Parathyroid adenoma (tissue), 2 donors: ENCODE data around the gene RDH12.
A peak's percentile ranks its signal among the peaks of the same experiment; 100 is the strongest.

Experiments used
- H2AFZ ChIP-seq: fragments of 300-600 bp; sonication (generic); one replicate; pipeline ENCODE4 v1.7.0; 2017; ENCODE audit warnings: antibody characterized with exemption, mild to moderate bottlenecking
- H3K27ac ChIP-seq: fragments of 300-600 bp; sonication (generic); one replicate; pipeline ENCODE4 v1.7.0; 2017
- H3K27me3 ChIP-seq: fragments of 300-600 bp; sonication (generic); one replicate; pipeline ENCODE4 v1.7.0; 2017; ENCODE audit warnings: low read length; ENCODE audit not compliant: control insufficient read depth, insufficient read depth
- H3K36me3 ChIP-seq: fragments of 300-600 bp; sonication (generic); one replicate; pipeline ENCODE4 v1.7.0; 2017; ENCODE audit warnings: low read length; ENCODE audit not compliant: control insufficient read depth, insufficient read depth
- H3K4me1 ChIP-seq: fragments of 300-600 bp; sonication (generic); one replicate; pipeline ENCODE4 v1.7.0; 2017; ENCODE audit warnings: control low read depth
- H3K4me2 ChIP-seq: fragments of 300-600 bp; sonication (generic); one replicate; pipeline ENCODE4 v1.7.0; 2017; ENCODE audit warnings: low read length
- H3K4me3 ChIP-seq: fragments of 300-600 bp; sonication (generic); one replicate; pipeline ENCODE4 v1.7.0; 2017; ENCODE audit warnings: low read depth, low read length
- H3K79me2 ChIP-seq: fragments of 300-600 bp; sonication (generic); one replicate; pipeline ENCODE4 v1.7.0; 2017; ENCODE audit warnings: control low read depth
- H3K9ac ChIP-seq: fragments of 300-600 bp; sonication (generic); one replicate; pipeline ENCODE4 v1.7.0; 2017; ENCODE audit warnings: mild to moderate bottlenecking
- H3K9me3 ChIP-seq: fragments of 300-600 bp; sonication (generic); one replicate; pipeline ENCODE4 v1.7.0; 2017; ENCODE audit warnings: low read length; ENCODE audit not compliant: control insufficient read depth
- TF ChIP-seq, protein P1 (sequence below): fragments of 300-600 bp; sonication (generic); IDR thresholded peaks from one replicate; pipeline ENCODE4 v1.7.0; 2017; ENCODE audit warnings: antibody characterized with exemption, mild to moderate bottlenecking
- donor health status: primary hyperparathyroidism.

RDH12 gene

DNA sequence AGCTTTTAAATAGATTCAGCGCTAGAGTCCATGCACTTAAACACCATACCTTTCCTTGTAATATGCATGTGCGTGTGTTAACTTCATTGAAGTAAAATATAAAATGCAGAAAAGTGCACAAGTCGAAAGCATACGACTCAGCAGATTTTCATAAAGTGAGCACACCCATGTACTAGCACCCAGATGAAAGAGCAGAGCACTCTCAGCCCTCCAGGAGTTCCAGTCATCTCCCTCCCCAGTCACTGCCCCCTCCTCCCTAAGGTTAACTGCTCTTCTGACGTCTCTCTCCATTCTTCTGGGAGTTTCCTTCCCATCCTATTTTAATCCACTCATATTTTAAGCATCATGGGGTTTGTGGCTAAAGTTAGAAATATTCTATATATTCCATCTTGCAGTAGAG is 20.2 kb downstream of the RDH12 start:
- peak overlapping the region; percentile 16 for H2AFZ ChIP-seq
- H3K27ac ChIP-seq = no peak overlapping the region
- no peaks in the 10 kb centered on the region for H3K9me3 ChIP-seq
- no peaks in the 10 kb centered on the region for H3K4me1 ChIP-seq
- no peak overlapping the region for H3K9ac ChIP-seq
- no peak overlapping the region for H3K4me2 ChIP-seq
- TF ChIP-seq, protein P1, sequence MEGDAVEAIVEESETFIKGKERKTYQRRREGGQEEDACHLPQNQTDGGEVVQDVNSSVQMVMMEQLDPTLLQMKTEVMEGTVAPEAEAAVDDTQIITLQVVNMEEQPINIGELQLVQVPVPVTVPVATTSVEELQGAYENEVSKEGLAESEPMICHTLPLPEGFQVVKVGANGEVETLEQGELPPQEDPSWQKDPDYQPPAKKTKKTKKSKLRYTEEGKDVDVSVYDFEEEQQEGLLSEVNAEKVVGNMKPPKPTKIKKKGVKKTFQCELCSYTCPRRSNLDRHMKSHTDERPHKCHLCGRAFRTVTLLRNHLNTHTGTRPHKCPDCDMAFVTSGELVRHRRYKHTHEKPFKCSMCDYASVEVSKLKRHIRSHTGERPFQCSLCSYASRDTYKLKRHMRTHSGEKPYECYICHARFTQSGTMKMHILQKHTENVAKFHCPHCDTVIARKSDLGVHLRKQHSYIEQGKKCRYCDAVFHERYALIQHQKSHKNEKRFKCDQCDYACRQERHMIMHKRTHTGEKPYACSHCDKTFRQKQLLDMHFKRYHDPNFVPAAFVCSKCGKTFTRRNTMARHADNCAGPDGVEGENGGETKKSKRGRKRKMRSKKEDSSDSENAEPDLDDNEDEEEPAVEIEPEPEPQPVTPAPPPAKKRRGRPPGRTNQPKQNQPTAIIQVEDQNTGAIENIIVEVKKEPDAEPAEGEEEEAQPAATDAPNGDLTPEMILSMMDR = no peak
- H3K79me2 ChIP-seq = no peaks in the 10 kb centered on the region
- no peaks in the 10 kb centered on the region for H3K36me3 ChIP-seq
- no peaks in the 10 kb centered on the region for H3K27me3 ChIP-seq
- H3K4me3 ChIP-seq = no peak overlapping the region

DNA sequence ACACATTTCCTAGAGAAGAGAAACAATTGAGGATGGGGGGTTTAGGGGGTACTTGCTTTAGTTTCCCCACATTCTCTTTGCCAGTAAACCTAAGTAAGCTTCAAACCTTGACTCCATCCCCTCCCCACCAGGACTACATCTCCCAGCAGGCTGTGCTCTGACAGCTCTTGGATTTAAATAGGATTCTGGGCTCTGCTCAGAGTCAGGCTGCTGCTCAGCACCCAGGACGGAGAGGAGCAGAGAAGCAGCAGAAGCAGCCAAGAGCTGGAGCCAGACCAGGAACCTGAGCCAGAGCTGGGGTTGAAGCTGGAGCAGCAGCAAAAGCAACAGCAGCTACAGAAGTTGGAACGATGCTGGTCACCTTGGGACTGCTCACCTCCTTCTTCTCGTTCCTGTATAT is 20.6 kb downstream of the RDH12 start:
- peak overlapping the region; percentile 16 for H2AFZ ChIP-seq
- H3K36me3 ChIP-seq = no peaks in the 10 kb centered on the region
- H3K27me3 ChIP-seq = no peaks in the 10 kb centered on the region
- H3K4me3 ChIP-seq = no peak overlapping the region
- H3K9ac ChIP-seq = no peak overlapping the region
- no peaks in the 10 kb centered on the region for H3K4me1 ChIP-seq
- no peak overlapping the region for H3K4me2 ChIP-seq
- no peak overlapping the region for H3K27ac ChIP-seq
- TF ChIP-seq, protein P1 = no peak
- no peaks in the 10 kb centered on the region for H3K9me3 ChIP-seq
- no peaks in the 10 kb centered on the region for H3K79me2 ChIP-seq

DNA sequence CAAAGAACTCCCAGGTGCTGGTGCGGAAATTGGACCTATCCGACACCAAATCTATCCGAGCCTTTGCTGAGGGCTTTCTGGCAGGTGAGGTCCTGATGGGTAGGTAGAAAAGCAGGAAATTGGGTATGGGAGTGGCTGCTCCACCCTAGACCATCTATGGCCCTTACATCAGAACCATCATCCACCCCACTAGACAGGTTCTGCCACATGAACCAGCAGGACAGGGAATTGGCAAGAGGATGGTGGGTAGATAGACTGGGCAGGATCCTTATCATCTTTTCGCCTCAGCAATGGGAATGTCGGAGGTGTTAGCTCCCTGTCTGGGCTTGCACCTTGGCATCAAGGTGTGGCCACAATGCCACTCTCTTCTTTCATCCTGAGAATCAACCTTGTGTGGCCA is 23.5 kb downstream of the RDH12 start:
- Histone ChIP-seq H2AFZ (no peak overlapping the region), H3K4me1 (no peaks in the 10 kb centered on the region), H3K27me3 (no peaks in the 10 kb centered on the region), H3K79me2 (no peaks in the 10 kb centered on the region), H3K9me3 (no peaks in the 10 kb centered on the region), H3K4me3 (no peak overlapping the region), H3K36me3 (no peaks in the 10 kb centered on the region), H3K27ac (no peak overlapping the region), H3K4me2 (no peak overlapping the region), H3K9ac (no peak overlapping the region)
- TF ChIP-seq, protein P1 = no peak

DNA sequence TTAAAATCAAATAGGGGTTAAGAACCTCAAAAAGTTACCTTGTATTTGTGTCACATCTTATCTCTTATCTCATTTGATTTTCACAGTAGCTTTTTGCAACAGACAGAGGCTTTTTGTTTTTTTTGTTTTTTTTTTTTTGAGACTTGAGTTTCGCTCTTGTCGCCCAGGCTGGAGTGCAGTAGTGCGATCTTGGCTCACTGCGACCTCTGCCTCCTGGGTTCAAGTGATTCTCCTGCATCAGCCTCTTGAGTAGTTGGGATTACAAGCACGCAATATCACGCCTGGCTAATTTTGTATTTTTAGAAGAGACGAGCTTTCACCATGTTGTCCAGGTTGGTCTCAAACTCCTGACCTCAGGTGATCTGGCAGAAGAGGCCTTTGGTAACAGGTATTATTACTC is 25.7 kb downstream of the RDH12 start:
- Histone ChIP-seq H3K9ac (no peak overlapping the region), H3K4me3 (no peak overlapping the region), H3K4me1 (no peaks in the 10 kb centered on the region), H3K79me2 (no peaks in the 10 kb centered on the region), H2AFZ (no peak overlapping the region), H3K4me2 (no peak overlapping the region), H3K9me3 (no peaks in the 10 kb centered on the region), H3K27me3 (no peaks in the 10 kb centered on the region), H3K27ac (no peak overlapping the region), H3K36me3 (no peaks in the 10 kb centered on the region)
- TF ChIP-seq, protein P1 = no peak

DNA sequence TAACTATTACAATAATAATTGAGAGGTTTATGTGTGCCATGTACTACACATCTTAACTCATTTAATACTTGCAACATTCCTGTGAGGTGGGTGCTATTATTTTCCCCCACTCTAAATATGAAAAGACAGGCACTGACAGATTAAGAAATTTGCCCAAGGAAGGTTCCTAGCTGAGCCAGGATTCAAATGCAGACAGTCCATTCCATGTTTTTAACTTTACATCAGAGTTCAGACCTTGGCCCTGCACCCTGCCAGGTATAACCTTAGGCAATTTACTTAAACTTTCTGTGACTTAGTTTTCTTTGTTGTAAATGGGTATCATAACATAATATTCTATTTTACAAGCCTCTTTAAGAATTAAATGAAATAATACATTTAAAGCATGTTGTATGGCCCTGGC is 26.6 kb downstream of the RDH12 start:
- no peak overlapping the region for H3K9ac ChIP-seq
- no peaks in the 10 kb centered on the region for H3K27me3 ChIP-seq

More for the DNA sequence above, 26.6 kb downstream of the RDH12 start:
- no peaks in the 10 kb centered on the region for H3K36me3 ChIP-seq
- no peaks in the 10 kb centered on the region for H3K79me2 ChIP-seq
- H3K27ac ChIP-seq = no peak overlapping the region
- TF ChIP-seq, protein P1 = no peak
- H3K9me3 ChIP-seq = no peaks in the 10 kb centered on the region
- H2AFZ ChIP-seq = no peak overlapping the region
- H3K4me2 ChIP-seq = no peak overlapping the region
- no peak overlapping the region for H3K4me3 ChIP-seq
- H3K4me1 ChIP-seq = no peaks in the 10 kb centered on the region
